A673 (cell line): Measurements from ENCODE around the gene NFKBIZ.

ENCODE experiments used
- CTCF ChIP-seq: fragments of 300-800, 200-600 bp; sonication (generic); conservative IDR thresholded peaks from 2 replicates; pipeline ENCODE4 v1.5.1; 2017; ENCODE audit warnings: low read depth, mild to moderate bottlenecking, antibody characterized with exemption, low read length, moderate library complexity, mixed read lengths
- EZH2 ChIP-seq: fragments of 200-600 bp; sonication (generic); IDR thresholded peaks from 2 replicates; pipeline ENCODE4 v1.6.1; 2017; ENCODE audit warnings: borderline replicate concordance, low read depth, mild to moderate bottlenecking, mixed read lengths, antibody characterized with exemption, low read length; ENCODE audit not compliant: poor library complexity, severe bottlenecking

DNA sequence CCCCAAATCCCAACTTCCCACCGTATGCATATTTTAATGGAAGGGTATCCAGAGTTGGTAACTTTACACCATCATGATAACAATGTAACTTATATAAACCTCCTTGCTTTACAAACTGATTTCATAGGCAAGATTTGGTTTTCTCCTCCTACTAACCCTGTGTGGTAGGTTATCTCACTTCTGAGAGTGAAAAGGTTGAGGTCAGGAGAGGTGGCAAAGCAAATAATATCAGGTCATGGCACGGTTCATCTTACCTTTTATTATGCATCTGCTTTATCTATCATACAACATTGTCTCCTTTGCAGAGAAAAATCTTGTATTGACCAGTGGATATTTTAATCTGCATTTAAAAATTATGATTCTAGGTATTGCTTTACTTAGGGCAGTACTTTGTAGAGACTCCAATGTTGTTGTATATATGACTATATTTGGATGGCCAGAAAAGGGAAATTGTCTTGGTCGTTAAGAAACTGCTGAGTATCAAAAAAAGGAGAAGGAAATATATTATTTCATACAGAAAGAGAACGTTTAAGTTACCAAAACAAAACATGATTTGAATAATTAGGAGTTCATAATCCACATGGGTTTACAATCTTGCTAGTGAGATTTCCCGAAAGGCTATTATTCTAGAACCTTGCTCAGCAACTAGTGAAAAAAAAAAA is 30.4 kb downstream of the NFKBIZ start:
- no peak for TF ChIP-seq CTCF
- no peak for TF ChIP-seq EZH2
